HG03575 (cell line): Measurements from ENCODE around the gene PPP2R2C.

ENCODE experiments used
- ATAC-seq: cut with Tn5 transposase; IDR thresholded peaks from one replicate; pipeline ENCODE4 v1.9.1; 2021; ENCODE audit not compliant: unreplicated experiment, insufficient number of reproducible peaks, low FRiP score; ENCODE audit errors: extremely low read depth

The PPP2R2C gene

GRCh38 chr4:6440506-6441201 is 31.8 kb downstream of the PPP2R2C start:
- no peak for ATAC-seq

DNA sequence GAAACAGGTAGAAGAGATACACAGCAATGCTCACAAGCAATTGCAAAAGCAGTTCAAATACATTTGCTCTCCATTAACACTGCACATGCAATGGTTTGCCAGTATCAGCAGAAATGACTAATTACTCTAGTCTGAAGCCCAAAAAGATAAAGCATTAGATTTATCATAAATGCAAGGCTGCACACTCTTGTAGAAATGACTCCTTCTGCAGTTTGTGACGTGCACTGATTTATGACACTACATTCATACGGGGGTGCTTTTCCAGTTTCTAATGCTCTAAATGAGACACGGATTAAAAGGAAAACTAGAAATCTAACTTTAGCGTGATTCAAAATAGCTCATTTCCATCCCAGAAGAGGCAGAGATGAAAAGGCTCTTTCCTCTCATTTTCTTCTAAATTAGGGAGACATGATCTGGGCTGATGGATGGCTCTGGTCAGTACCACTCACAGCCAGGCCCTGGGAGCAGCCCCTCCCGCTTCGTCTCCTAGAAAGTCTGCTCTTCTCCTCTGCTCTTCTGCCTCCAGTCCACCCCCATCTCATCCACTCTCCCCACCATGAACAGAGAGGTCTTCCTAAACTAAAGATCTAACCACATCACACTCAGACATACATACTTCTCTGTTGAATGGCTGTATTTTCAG is 33.2 kb downstream of the PPP2R2C start:
- ATAC-seq, result no peak

GRCh38 chr4:6437826-6438238 is 34.6 kb downstream of the PPP2R2C start:
- ATAC-seq, result no peak

DNA sequence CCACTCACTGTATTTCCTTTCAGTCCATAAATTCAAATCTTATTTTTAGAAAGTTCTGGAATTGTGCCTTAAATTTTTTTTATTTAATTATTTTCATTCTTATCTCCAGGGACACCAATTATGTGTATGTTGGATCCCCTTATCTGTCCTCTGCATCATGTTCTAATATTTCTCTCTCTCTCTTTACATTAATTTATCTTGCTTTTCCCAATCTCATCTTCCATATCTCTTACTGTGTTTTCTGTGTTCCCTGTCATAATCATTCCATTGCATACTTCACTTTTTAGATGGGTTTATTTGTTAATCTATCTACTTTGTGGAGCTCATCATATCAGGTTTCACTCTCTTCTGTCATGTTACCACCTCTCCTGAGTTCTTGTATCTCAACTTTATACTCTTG is 37.4 kb downstream of the PPP2R2C start:
- ATAC-seq, result no peak

DNA sequence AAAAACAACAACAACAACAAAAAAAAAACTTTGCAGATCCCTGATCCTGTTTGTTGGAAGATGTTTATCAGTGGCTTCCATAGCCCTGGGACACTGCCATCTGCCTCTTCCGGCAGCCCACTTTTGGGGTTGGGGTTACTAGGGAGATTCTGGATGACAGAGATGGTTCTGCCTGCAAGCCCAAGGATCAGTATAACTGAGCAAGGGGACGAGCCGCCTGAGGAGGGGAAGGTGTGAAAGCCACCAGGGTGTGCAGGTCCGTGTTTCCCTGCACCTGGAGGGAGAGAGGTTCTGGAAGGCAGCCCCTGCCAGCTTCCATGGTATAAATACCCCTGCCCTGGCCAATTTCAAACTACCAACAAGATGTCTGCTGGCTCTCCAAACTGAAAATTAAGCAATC is 41.5 kb downstream of the PPP2R2C start:
- no peak for ATAC-seq

GRCh38 chr4:6427439-6428090 is 44.8 kb downstream of the PPP2R2C start:
- no peak for ATAC-seq

GRCh38 chr4:6426571-6427438 is 45.6 kb downstream of the PPP2R2C start:
- ATAC-seq, result no peak

DNA sequence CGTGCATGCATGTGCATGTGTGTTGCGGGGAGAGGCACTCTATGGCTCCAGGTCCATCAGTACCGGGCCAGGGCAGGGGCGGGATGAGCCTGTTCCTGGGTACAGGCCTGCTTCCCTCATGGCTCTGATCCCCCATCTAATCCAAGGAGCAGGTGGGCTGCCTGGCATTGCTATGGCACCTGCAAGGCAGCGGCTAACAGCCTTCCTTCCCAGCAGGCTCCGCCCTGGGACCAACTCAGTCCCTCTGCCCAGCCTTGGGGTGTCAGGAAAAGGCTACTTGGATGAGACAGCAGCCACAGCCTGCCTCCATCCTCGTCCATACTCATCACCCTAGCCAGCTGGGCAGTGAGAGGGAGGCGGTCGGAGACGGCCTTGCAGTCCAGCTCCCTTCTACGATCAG is 46.5 kb downstream of the PPP2R2C start:
- ATAC-seq, result no peak

DNA sequence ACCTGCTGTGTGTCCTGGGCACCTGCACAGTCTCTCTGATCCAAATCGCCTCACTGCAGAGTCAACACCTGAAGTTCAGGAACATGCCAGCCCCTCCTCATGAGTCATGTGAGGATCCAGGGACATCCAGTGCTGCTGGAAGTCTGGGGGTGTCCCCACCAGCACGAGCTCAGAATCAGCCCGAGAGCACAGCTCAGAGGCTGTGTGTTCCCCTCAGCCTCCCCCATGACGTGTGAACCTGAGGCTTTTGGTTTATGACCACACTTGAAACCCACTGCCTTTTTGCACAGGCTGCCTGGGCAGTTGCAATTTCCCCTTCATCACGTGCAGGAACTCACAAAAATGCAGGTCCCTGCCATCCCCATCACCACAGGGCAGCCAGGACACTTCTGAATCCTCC is 47.1 kb downstream of the PPP2R2C start:
- ATAC-seq, result no peak

DNA sequence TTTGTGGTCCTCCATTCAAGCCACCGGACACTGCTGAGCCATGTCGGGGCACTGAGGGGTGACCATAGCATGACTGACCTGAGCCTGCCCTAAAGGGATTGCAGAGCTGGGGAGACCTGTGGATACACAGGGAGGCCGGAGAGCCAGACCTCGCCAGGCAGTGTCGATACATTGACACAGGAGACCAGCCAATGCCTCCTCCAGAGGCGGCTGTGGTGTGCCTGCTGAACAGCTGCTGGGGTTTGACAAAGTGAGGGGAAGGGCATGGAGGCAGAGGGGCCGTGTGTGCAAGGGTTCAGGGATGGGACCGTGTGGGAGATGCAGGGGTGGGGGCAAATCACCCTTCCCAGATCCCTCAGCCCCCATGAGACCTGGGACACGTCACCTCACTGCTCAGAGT is 48.0 kb downstream of the PPP2R2C start:
- no peak for ATAC-seq

DNA sequence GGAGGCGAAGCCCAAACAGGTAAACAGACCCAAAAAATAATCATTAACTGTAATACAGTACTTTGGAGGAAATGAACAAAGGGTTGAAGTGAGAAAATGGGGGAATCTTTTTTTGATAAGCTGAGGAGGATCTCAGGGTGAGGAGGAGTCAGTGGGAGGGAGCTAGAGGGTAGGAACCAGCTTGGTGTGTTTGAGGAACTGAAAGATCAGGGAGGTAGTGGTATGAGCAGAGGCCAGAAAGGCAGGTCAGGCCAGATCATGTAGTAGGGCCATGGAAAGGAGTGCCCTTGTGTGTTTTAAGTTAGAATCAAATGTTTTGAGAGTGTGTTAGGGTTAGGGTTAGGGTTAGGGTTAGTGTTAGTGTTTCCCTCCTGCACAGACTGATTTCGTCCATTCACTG is 48.8 kb downstream of the PPP2R2C start:
- ATAC-seq, result peak; percentile 95

GRCh38 chr4:6422866-6423265 is 49.5 kb downstream of the PPP2R2C start:
- ATAC-seq, result no peak

- ATAC-seq, result no peak
Observed at GRCh38 chr4:6422105-6422504, 50.3 kb downstream of the PPP2R2C start.

GRCh38 chr4:6421397-6421796 is 51.0 kb downstream of the PPP2R2C start:
- no peak for ATAC-seq

DNA sequence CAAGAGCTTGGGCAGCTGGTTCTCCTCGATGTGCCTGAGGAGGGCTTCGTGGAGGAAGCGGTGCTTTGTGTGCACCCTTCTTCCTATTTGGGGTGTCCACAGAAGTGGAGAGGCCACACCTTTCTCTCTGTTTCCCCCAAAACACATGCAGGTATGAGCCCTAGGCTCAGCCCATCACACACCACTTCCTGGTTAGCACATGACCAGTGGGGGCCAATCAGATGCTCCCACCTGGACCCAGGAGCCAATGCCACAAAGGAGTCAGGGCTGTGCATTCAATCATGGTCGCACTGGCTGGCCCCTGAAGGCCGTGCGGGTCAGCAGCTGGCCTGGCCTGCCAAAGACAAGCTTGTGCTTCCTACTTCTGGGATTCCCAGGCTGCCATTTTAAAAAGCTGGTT is 51.4 kb downstream of the PPP2R2C start:
- no peak for ATAC-seq

- ATAC-seq, result no peak
Observed at GRCh38 chr4:6420036-6420435, 52.4 kb downstream of the PPP2R2C start.

DNA sequence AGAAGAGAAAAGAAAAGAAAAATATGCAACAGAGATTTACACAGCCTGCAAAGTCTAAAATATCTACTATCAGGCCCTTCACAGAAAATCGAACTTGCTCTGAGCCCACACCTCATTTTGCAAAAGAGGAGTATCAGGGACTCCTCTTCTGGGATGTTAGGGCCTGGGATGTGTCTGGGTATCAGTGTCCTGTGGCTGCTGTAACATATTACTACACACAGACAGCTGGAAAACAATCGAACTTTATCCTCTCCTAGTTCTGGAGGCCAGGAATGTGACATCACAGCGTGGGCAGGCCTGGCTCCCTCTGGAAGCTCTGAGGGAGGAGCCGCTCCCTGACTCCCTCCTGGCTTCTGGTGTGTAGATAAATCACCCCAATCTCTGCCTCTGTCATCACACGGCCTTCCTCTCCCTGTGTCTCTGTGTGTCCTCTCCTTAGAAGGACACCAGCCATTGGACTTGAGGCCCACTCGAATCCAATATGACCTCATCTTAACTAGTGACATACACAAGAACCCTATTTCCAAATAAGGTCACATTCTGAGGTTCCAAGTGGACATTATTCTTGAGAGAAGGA is 52.9 kb downstream of the PPP2R2C start:
- no peak for ATAC-seq

DNA sequence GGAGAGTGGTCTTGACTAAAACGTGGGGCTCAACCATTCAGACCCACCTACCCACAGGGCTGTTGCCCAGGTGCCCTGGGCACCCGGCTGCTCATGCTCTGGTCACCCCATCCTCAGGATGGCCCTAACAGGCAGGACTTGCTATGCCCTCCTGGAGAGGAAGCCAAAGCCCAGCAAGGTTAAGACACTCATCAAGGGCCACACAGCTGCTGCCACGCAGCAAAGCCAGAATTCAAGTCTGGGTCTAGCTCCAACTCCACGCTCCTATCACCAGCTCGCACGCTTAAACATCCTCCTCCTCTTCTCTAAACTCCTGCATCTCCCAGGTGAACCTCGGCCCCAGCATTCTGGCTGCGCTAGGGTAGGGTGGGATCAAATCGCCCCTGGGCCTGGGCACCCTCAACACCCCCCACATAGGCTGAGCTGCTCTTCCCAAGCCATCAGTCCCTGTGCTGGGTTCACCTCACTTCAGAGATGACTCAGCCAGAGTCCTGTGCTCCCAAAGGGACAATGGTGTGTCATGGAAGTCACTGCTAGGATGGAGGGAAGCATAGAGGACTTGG is 54.1 kb downstream of the PPP2R2C start:
- no peak for ATAC-seq

DNA sequence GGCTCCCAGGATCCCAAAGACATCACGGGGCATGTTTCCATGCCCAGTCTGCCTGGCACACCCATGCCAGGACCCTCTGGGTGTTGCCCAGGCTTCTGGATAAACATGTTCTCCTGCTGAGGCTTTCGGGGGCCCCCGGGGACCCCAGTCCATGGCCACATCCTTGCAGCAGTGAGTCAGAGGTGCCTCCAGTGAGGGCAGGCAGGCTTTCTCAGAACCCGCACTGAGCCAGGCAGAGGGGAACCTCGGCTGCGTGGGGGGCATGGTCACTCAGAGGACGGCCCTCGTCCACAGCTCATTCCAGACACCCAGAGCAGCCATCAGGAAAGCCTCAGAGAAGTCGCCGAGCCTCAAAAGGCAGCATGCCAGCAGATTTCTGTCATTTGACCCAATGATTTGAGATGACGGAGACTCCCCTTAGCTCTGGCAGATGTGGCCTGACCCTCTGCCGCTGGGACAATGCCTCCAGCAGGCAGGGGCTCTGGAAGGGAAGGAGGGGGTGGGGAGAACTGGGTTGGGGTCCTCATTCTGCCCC is 54.8 kb downstream of the PPP2R2C start:
- ATAC-seq, result no peak
